KOPT-K1 (cell line): Measurements from ENCODE around the gene ZFC3H1.
"Not testable (repeated sequence)": the region's sequence is repeated elsewhere in the genome, so short reads cannot be mapped to it uniquely, and the experiment has no call there.

ENCODE experiments used
- H3K27ac ChIP-seq: fragments of 200-600 bp; sonication (generic); 2 replicates; pipeline ENCODE4 v1.5.1; 2016; ENCODE audit warnings: antibody characterized with exemption, mild to moderate bottlenecking, low read depth, low read length; ENCODE audit not compliant: poor library complexity, severe bottlenecking
- H3K36me3 ChIP-seq: fragments of 200-600 bp; sonication (generic); 2 replicates; pipeline ENCODE4 v1.5.1; 2017; ENCODE audit warnings: antibody characterized with exemption, mild to moderate bottlenecking, low read length, moderate library complexity; ENCODE audit not compliant: insufficient read depth
- H3K9me3 ChIP-seq: fragments of 200-600 bp; sonication (generic); 2 replicates; pipeline ENCODE4 v1.5.1; 2017; ENCODE audit warnings: antibody characterized with exemption, low read length, mild to moderate bottlenecking; ENCODE audit not compliant: insufficient read depth, poor library complexity, severe bottlenecking

The ZFC3H1 gene, protein sequence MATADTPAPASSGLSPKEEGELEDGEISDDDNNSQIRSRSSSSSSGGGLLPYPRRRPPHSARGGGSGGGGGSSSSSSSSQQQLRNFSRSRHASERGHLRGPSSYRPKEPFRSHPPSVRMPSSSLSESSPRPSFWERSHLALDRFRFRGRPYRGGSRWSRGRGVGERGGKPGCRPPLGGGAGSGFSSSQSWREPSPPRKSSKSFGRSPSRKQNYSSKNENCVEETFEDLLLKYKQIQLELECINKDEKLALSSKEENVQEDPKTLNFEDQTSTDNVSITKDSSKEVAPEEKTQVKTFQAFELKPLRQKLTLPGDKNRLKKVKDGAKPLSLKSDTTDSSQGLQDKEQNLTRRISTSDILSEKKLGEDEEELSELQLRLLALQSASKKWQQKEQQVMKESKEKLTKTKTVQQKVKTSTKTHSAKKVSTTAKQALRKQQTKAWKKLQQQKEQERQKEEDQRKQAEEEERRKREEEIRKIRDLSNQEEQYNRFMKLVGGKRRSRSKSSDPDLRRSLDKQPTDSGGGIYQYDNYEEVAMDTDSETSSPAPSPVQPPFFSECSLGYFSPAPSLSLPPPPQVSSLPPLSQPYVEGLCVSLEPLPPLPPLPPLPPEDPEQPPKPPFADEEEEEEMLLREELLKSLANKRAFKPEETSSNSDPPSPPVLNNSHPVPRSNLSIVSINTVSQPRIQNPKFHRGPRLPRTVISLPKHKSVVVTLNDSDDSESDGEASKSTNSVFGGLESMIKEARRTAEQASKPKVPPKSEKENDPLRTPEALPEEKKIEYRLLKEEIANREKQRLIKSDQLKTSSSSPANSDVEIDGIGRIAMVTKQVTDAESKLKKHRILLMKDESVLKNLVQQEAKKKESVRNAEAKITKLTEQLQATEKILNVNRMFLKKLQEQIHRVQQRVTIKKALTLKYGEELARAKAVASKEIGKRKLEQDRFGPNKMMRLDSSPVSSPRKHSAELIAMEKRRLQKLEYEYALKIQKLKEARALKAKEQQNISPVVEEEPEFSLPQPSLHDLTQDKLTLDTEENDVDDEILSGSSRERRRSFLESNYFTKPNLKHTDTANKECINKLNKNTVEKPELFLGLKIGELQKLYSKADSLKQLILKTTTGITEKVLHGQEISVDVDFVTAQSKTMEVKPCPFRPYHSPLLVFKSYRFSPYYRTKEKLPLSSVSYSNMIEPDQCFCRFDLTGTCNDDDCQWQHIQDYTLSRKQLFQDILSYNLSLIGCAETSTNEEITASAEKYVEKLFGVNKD (N-terminal part only)

GRCh38 chr12:71663561-71664410 is at the start of gene ZFC3H1, which contains the start of gene THAP2:
Gene ZFC3H1, minus strand, starts transcription at chr12:71663848. Its CDS starts 238 bp downstream, at chr12:71663610.
Gene THAP2, plus strand, starts transcription at chr12:71664301. Its CDS starts 209 bp downstream, at chr12:71664510.
- Histone ChIP-seq H3K27ac (peak within 1 kb of the TSS; percentile 78), H3K9me3 (no peaks in the 10 kb centered on the region), H3K36me3 (peaks cover 18% of the 10 kb centered on the region)

- no peak overlapping the region for H3K27ac ChIP-seq
- 0 out of 2 replicates have a peak, but pooled peaks cover 4% of the 10 kb centered on the region for H3K36me3 ChIP-seq
- H3K9me3 ChIP-seq: peaks cover 22% of the 10 kb centered on the region
Observed at GRCh38 chr12:71710276-71711125, 46.9 kb upstream of the ZFC3H1 start.

- peaks cover 17% of the 10 kb centered on the region for H3K36me3 ChIP-seq
- H3K27ac ChIP-seq: no peak overlapping the region
- peaks cover 10% of the 10 kb centered on the region for H3K9me3 ChIP-seq
Observed at GRCh38 chr12:71708658-71709057, 45.0 kb upstream of the ZFC3H1 start.

DNA sequence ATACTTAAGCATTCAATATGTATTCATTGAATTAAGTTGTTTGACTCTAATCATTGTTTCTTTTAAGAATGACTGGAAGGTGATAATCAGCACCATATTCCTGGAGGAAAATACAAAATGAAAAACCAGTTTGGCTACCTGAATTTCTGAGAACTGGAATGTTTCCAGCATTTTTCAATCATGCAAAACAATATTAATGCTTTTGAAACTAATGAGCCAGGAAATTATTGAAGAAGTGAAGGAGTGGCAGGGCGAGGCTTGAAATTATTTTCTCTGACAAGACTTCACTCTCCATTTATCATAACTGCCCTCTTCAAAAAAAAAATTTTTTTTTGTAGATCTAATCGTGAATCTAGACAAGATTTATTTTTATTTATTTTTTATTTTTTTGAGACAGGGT is 41.3 kb upstream of the ZFC3H1 start:
- Histone ChIP-seq H3K36me3 (peaks cover 46% of the 10 kb centered on the region), H3K9me3 (no peaks in the 10 kb centered on the region), H3K27ac (no peak overlapping the region)

GRCh38 chr12:71703206-71703605 is 39.6 kb upstream of the ZFC3H1 start:
- peaks cover 63% of the 10 kb centered on the region for H3K36me3 ChIP-seq
- no peaks in the 10 kb centered on the region for H3K9me3 ChIP-seq

DNA sequence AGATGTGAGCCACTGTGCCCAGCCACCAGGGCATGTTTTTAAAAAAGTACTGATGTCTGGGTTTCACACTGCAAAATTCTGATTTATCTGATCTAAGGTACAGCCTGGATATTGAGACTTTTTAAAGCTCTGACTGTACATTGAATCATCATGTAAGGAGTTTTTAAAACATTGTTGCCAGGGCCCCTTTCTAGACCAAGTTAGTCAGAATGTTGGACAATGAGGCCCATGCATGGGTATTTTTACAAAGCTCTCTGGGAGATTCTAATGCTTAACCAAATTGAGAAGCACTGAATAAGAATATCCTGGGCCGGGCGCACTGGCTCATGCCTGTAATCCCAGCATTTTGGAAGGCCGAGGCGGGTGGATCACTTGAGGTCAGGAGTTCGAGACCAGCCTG is 38.9 kb upstream of the ZFC3H1 start:
- no peak overlapping the region for H3K27ac ChIP-seq
- no peaks in the 10 kb centered on the region for H3K9me3 ChIP-seq
- peaks cover 69% of the 10 kb centered on the region for H3K36me3 ChIP-seq

More at GRCh38 chr12:71703206-71703605, 39.6 kb upstream of the ZFC3H1 start:
- no peak overlapping the region for H3K27ac ChIP-seq

DNA sequence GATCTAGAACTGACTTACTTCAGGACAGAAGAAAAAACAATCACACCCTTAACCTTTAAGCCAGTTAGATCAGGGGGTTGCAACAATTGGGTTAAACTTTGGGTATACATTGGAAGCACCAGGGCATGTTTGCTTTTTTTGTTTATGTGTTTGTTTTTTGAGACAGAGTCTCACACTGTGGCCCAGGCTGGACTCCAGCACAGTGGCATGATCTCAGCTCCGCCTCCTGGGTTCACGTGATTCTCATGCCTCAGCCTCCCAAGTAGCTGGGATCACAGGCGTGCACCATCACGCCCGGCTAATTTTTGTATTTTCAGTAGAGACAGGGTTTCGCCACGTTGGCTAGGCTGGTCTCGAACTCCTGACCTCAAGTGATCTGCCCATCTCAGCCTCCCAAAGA is 38.5 kb upstream of the ZFC3H1 start:
- H3K27ac ChIP-seq, H3K9me3 ChIP-seq: not testable (repeated sequence)
- H3K36me3 ChIP-seq: peaks cover 73% of the 10 kb centered on the region

DNA sequence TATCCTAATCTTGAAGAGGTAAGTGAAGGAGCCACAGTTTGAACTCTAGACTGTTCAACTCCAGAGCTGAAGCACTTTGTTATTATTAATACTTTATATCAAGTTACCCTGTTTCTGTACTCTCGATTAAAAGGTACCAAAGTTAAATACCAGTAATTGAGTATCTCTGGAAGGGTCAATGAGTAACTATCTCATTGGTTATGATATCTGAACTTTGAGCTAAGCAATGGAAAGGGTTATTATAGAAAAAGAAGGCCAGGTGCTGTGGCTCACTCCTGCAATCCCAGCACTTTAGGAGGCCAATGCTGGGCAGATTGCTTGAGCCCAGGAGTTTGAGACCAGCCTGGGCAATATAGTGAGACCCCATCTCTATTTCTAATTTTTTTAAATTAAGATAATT is 32.1 kb upstream of the ZFC3H1 start:
- H3K27ac ChIP-seq: no peak overlapping the region

GRCh38 chr12:71694099-71694820 is 30.6 kb upstream of the ZFC3H1 start:
- Histone ChIP-seq H3K27ac (no peak overlapping the region), H3K36me3 (peaks cover 70% of the 10 kb centered on the region), H3K9me3 (no peaks in the 10 kb centered on the region)

More for the DNA sequence above, 32.1 kb upstream of the ZFC3H1 start:
- Histone ChIP-seq H3K9me3 (no peaks in the 10 kb centered on the region), H3K36me3 (peaks cover 71% of the 10 kb centered on the region)

DNA sequence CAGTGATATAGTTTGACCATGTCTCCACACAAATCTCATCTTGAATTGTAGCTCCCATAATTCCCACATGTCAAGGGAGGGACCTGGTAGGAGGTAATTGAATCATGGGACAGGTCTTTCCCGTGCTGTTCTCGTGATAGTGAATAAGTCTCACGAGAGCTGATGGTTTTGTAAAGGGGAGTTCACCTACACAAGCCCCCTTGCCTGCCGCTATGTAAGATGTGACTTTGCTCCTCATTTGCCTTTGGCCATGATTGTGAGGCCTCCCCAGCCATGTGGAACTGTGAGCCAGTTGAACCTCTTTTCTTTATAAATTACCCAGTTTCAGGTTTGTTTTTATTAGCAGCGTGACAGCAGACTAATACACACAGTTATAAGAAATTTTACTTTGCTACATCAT is 30.0 kb upstream of the ZFC3H1 start:
- not testable (repeated sequence) for H3K9me3 ChIP-seq, H3K27ac ChIP-seq
- H3K36me3 ChIP-seq: peaks cover 64% of the 10 kb centered on the region

- H3K36me3 ChIP-seq: peaks cover 59% of the 10 kb centered on the region
- no peaks in the 10 kb centered on the region for H3K9me3 ChIP-seq
- H3K27ac ChIP-seq: no peak overlapping the region
Observed at GRCh38 chr12:71693126-71693525, 29.5 kb upstream of the ZFC3H1 start.

GRCh38 chr12:71691504-71692129 is 28.0 kb upstream of the ZFC3H1 start:
- H3K27ac ChIP-seq: no peak overlapping the region
- peaks cover 43% of the 10 kb centered on the region for H3K36me3 ChIP-seq

More at GRCh38 chr12:71691504-71692129, 28.0 kb upstream of the ZFC3H1 start:
- H3K9me3 ChIP-seq: no peaks in the 10 kb centered on the region
